WERI-Rb-1 (cell line): ENCODE results near the gene NEK6.

Experiments used
- DNase-seq: peaks from one replicate; pipeline ENCODE4 v3.0.0-alpha.2; 2020
- H3K27ac ChIP-seq: fragments of 250-450 bp; sonication (Bioruptor Pico); 2 replicates; pipeline ENCODE4 v1.5.1; 2020; ENCODE audit warnings: mild to moderate bottlenecking, moderate library complexity
- H3K27me3 ChIP-seq: fragments of 250-450 bp; sonication (Bioruptor Pico); 2 replicates; pipeline ENCODE4 v1.5.1; 2021; ENCODE audit warnings: mild to moderate bottlenecking, low read depth, moderate library complexity; ENCODE audit not compliant: insufficient read depth, severe bottlenecking
- H3K36me3 ChIP-seq: fragments of 250-450 bp; sonication (Bioruptor Pico); 2 replicates; pipeline ENCODE4 v1.5.1; 2020; ENCODE audit warnings: mild to moderate bottlenecking, moderate library complexity
- H3K4me3 ChIP-seq: 2 replicates; pipeline ENCODE4 v1.5.1; 2011; ENCODE audit warnings: low read depth, mild to moderate bottlenecking, control low read depth, low read length
- H3K9me3 ChIP-seq: fragments of 250-450 bp; sonication (Bioruptor Pico); 2 replicates; pipeline ENCODE4 v1.5.1; 2021; ENCODE audit warnings: mild to moderate bottlenecking, moderate library complexity; ENCODE audit not compliant: severe bottlenecking
- CTCF ChIP-seq: IDR thresholded peaks from 2 replicates; pipeline ENCODE4 v1.5.1; 2011; ENCODE audit warnings: low read depth, mild to moderate bottlenecking, control low read depth, inconsistent platforms, low read length

The NEK6 gene

DNA sequence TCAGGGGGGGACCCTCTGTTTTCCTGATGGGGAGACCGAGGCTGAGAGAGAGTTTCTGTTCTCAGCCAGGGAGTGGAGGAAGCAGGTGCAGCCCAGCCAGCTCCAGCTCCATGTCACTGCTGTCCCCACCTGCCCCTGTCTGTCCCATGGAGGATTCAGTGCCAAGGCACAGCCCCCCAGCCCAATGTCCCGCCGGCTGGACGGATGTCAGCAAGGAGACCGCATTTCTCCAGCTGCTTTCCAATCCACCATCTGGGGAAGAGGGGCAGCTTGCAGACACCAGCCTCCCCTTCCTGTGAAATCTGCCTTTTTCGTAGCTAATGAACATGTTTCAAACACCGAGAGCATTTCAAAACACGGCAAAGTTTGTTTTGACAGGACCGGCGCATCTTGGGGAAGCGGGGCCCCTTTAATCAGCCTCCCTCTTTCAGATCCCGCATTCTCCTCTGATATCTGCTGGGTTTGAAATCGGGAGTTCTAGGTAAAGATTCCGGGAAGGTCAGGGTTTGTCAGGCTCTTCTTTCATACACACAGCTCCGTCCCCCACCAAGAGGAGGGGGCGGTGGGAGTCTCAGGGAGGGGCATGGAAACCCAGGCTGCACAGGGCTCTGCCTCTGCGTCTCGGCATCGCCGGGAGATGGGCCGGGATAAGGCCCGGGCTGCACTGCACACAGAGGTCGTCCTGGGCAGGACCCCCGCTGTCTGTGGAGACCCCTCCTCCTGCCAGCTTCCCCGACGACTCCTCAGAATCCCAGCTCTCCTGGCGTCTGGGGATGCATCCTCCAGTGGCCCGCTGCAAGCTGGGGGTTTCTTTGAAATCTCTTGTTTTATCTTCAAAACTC is 74.8 kb downstream of the NEK6 start:
- no peak for TF ChIP-seq CTCF
- H3K4me3 ChIP-seq, result no peak overlapping the region
- H3K36me3 ChIP-seq, result peaks cover under 1% of the 10 kb centered on the region
- no peak for DNase-seq
- H3K9me3 ChIP-seq, result peaks cover 1% of the 10 kb centered on the region
- H3K27ac ChIP-seq, result no peak overlapping the region
- no peaks in the 10 kb centered on the region for H3K27me3 ChIP-seq

- no peak for TF ChIP-seq CTCF
- no peak for DNase-seq
- Histone ChIP-seq H3K27me3 (no peaks in the 10 kb centered on the region), H3K9me3 (peaks cover 3% of the 10 kb centered on the region), H3K4me3 (no peak overlapping the region), H3K27ac (no peak overlapping the region), H3K36me3 (no peaks in the 10 kb centered on the region; the same call in 1 of the 2 replicates)
Observed at GRCh38 chr9:124333203-124333579, 75.4 kb downstream of the NEK6 start.

GRCh38 chr9:124334568-124335319 is 77.0 kb downstream of the NEK6 start:
- peaks cover 3% of the 10 kb centered on the region for H3K9me3 ChIP-seq
- no peaks in the 10 kb centered on the region; the same call in 1 of the 2 replicates for H3K36me3 ChIP-seq

GRCh38 chr9:124335320-124335707 is 77.6 kb downstream of the NEK6 start:
- Histone ChIP-seq H3K27me3 (no peaks in the 10 kb centered on the region), H3K36me3 (no peaks in the 10 kb centered on the region; the same call in 1 of the 2 replicates), H3K9me3 (peaks cover 3% of the 10 kb centered on the region), H3K4me3 (no peak overlapping the region), H3K27ac (no peak overlapping the region)
- TF ChIP-seq CTCF, result no peak
- DNase-seq, result no peak

More at GRCh38 chr9:124334568-124335319, 77.0 kb downstream of the NEK6 start:
- no peak overlapping the region for H3K27ac ChIP-seq
- no peaks in the 10 kb centered on the region for H3K27me3 ChIP-seq
- DNase-seq, result no peak
- no peak overlapping the region for H3K4me3 ChIP-seq
- no peak for TF ChIP-seq CTCF

DNA sequence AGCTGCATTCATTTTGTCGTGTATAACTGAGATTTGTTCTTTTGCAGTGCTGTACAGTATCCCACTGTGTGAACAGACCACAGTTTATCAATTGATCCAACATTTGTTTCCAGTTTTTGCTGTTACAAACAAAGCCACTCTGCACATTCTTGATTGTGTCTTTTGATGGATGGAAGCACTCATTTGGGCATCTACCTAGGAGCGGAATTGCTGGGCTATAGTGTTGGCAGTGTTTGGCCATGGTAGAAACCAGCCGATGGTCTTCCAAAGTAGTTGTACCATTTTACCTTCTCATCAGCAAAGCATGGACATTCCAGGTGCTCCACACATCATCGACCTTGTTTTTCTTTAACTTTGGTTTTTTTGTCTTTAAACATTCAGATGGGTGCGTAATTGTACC is 79.8 kb downstream of the NEK6 start:
- no peak for DNase-seq
- Histone ChIP-seq H3K36me3 (no peaks in the 10 kb centered on the region; the same call in none of the 2 replicates), H3K27me3 (no peaks in the 10 kb centered on the region), H3K27ac (no peak overlapping the region), H3K9me3 (peaks cover 3% of the 10 kb centered on the region), H3K4me3 (no peak overlapping the region)
- no peak for TF ChIP-seq CTCF
